H9 (cell line): ENCODE results near the gene PDE6H. TPM values are rescaled to one million over a fixed set of nuclear protein-coding genes. Genes with fewer than 3 reads are reported as not detected.

Experiments
- DNase-seq: peaks from one replicate; pipeline ENCODE4 v3.0.0-alpha.2; 2017
- H2AFZ ChIP-seq: one replicate; pipeline ENCODE4 v1.6.1; 2013; ENCODE audit warnings: mild to moderate bottlenecking, low read length, control low read depth, moderate library complexity
- H2AK5ac ChIP-seq: 2 replicates; pipeline ENCODE4 v1.6.1; 2013; ENCODE audit warnings: low read length, control low read depth, mixed read lengths; ENCODE audit not compliant: insufficient read length
- H2BK120ac ChIP-seq: one replicate; pipeline ENCODE4 v1.6.1; 2013; ENCODE audit warnings: low read depth, mild to moderate bottlenecking, low read length, control low read depth, inconsistent platforms; ENCODE audit not compliant: poor library complexity, severe bottlenecking
- H2BK12ac ChIP-seq: 2 replicates; pipeline ENCODE4 v1.6.1; 2013; ENCODE audit warnings: low read length, control low read depth, mixed read lengths, low read depth; ENCODE audit not compliant: insufficient read length
- H2BK15ac ChIP-seq: 2 replicates; pipeline ENCODE4 v1.6.1; 2013; ENCODE audit warnings: low read depth, low read length, control low read depth
- H2BK20ac ChIP-seq: one replicate; pipeline ENCODE4 v1.6.1; 2013; ENCODE audit warnings: low read depth, mild to moderate bottlenecking, low read length, control low read depth, inconsistent platforms; ENCODE audit not compliant: poor library complexity, severe bottlenecking
- H2BK5ac ChIP-seq: 2 replicates; pipeline ENCODE4 v1.6.1; 2013; ENCODE audit warnings: low read length, control low read depth, mixed read lengths; ENCODE audit not compliant: insufficient read length
- H3K14ac ChIP-seq: 2 replicates; pipeline ENCODE4 v1.6.1; 2013; ENCODE audit warnings: low read length, control low read depth; ENCODE audit not compliant: insufficient read depth
- H3K18ac ChIP-seq: 2 replicates; pipeline ENCODE4 v1.6.1; 2013; ENCODE audit warnings: low read depth, mild to moderate bottlenecking, mixed read lengths, low read length, control low read depth; ENCODE audit not compliant: insufficient read length
- H3K23ac ChIP-seq: 2 replicates; pipeline ENCODE4 v1.6.1; 2013; ENCODE audit warnings: low read length, control low read depth, mixed read lengths, low read depth; ENCODE audit not compliant: insufficient read length
- H3K23me2 ChIP-seq: 2 replicates; pipeline ENCODE4 v1.6.1; 2013; ENCODE audit warnings: low read depth, mild to moderate bottlenecking, mixed read lengths, low read length, control low read depth; ENCODE audit not compliant: insufficient read length, poor library complexity, severe bottlenecking
- H3K27ac ChIP-seq: 2 replicates; pipeline ENCODE4 v1.5.1; 2013; ENCODE audit warnings: low read length, control low read depth, mixed read lengths, low read depth; ENCODE audit not compliant: insufficient read length
- H3K27me3 ChIP-seq: 2 replicates; pipeline ENCODE4 v1.6.1; 2013; ENCODE audit warnings: low read length, control low read depth, inconsistent platforms; ENCODE audit not compliant: insufficient read depth
- H3K4ac ChIP-seq: 2 replicates; pipeline ENCODE4 v1.6.1; 2013; ENCODE audit warnings: low read depth, mild to moderate bottlenecking, control low read depth, inconsistent platforms, low read length, moderate library complexity
- H3K4me1 ChIP-seq: 2 replicates; pipeline ENCODE4 v1.6.1; 2013; ENCODE audit warnings: low read length, control low read depth, inconsistent platforms; ENCODE audit not compliant: insufficient read depth
- H3K4me2 ChIP-seq: 2 replicates; pipeline ENCODE4 v1.6.1; 2013; ENCODE audit warnings: low read length, control low read depth, mixed read lengths; ENCODE audit not compliant: insufficient read length, insufficient read depth
- H3K56ac ChIP-seq: 2 replicates; pipeline ENCODE4 v1.6.1; 2013; ENCODE audit warnings: low read depth, mild to moderate bottlenecking, mixed read lengths, low read length, control low read depth; ENCODE audit not compliant: insufficient read length
- H3K79me1 ChIP-seq: 2 replicates; pipeline ENCODE4 v1.6.1; 2013; ENCODE audit warnings: low read depth, mild to moderate bottlenecking, moderate library complexity, low read length, control low read depth, inconsistent platforms; ENCODE audit not compliant: insufficient read depth, poor library complexity, severe bottlenecking
- H3K79me2 ChIP-seq: 2 replicates; pipeline ENCODE4 v1.6.1; 2013; ENCODE audit warnings: low read length, control low read depth, inconsistent platforms; ENCODE audit not compliant: insufficient read depth
- H3K9ac ChIP-seq: 2 replicates; pipeline ENCODE4 v1.6.1; 2013; ENCODE audit warnings: low read length, control low read depth, mixed read lengths; ENCODE audit not compliant: insufficient read length; ENCODE audit errors: extremely low read depth
- H3K9me3 ChIP-seq: one replicate; pipeline ENCODE4 v1.6.1; 2013; ENCODE audit warnings: low read depth, low read length, inconsistent platforms; ENCODE audit not compliant: control insufficient read depth
- H3T11ph ChIP-seq: one replicate; pipeline ENCODE4 v1.6.1; 2013; ENCODE audit warnings: mild to moderate bottlenecking, low read length, control low read depth, inconsistent platforms
- H4K20me1 ChIP-seq: one replicate; pipeline ENCODE4 v1.6.1; 2013; ENCODE audit not compliant: control insufficient read depth, insufficient read length, insufficient read depth
- H4K5ac ChIP-seq: 2 replicates; pipeline ENCODE4 v1.6.1; 2013; ENCODE audit warnings: low read depth, mild to moderate bottlenecking, mixed read lengths, low read length, control low read depth; ENCODE audit not compliant: insufficient read length
- H4K8ac ChIP-seq: replicated peaks from 2 replicates; pipeline ENCODE4 v1.6.1; 2013; ENCODE audit warnings: low read length, control low read depth, mixed read lengths, low read depth; ENCODE audit not compliant: insufficient read length
- H4K91ac ChIP-seq: 2 replicates; pipeline ENCODE4 v1.6.1; 2013; ENCODE audit warnings: low read depth, mild to moderate bottlenecking, moderate library complexity, mixed read lengths, low read length, control low read depth; ENCODE audit not compliant: insufficient read length
- H3K27ac Mint-ChIP-seq, 3 experiments: 2 replicates in 2 of 3; 3 replicates in 1 of 3; pipeline ENCODE4 v1.8.0; 2020 to 2021; ENCODE audit warnings: mixed read lengths in 3 of 3, mild to moderate bottlenecking in 1 of 3, moderate library complexity in 1 of 3
- H3K27me3 Mint-ChIP-seq: 2 replicates; pipeline ENCODE4 v1.8.0; 2021; ENCODE audit warnings: low read depth, mild to moderate bottlenecking, moderate library complexity, mixed read lengths
- H3K36me3 Mint-ChIP-seq, 3 experiments: 2 replicates in 2 of 3; 3 replicates in 1 of 3; pipeline ENCODE4 v1.8.0; 2020 to 2021; ENCODE audit warnings: low read depth in 3 of 3, mixed read lengths in 3 of 3; ENCODE audit not compliant: insufficient read depth in 1 of 3
- H3K4me1 Mint-ChIP-seq, 2 experiments: 2 replicates each; pipeline ENCODE4 v1.8.0; 2020; ENCODE audit warnings: mixed read lengths in 2 of 2
- H3K4me3 Mint-ChIP-seq, 2 experiments: 2 replicates in 1 of 2; 3 replicates in 1 of 2; pipeline ENCODE4 v1.8.0; 2020 to 2021; ENCODE audit warnings: mild to moderate bottlenecking in 2 of 2, mixed read lengths in 2 of 2, moderate library complexity in 1 of 2
- H3K9me3 Mint-ChIP-seq, 2 experiments: 2 replicates in 1 of 2; 3 replicates in 1 of 2; pipeline ENCODE4 v1.8.0; 2020; ENCODE audit warnings: mild to moderate bottlenecking in 2 of 2, mixed read lengths in 2 of 2, moderate library complexity in 1 of 2
- WGBS: extraction: QIAGEN DNeasy Blood & Tissue Kit; methylation state at CpG from one replicate; pipeline ENCODE4 v1.1.7; 2013; ENCODE audit warnings: missing lambda C conversion rate, low lambda C conversion rate, mixed read lengths; ENCODE audit not compliant: insufficient read length; ENCODE audit errors: extremely low coverage; 5-methylcytosine and 5-hydroxymethylcytosine counted together
- total RNA-seq: library from RNA; stranded (reverse); gene quantifications from 2 replicates; pipeline ENCODE4 v1.2.1, GENCODE V29; 2021
- TF ChIP-seq, protein P1 (sequence below): fragments of 200-600 bp; sonication (generic); conservative IDR thresholded peaks from 3 replicates; pipeline ENCODE4 v1.8.0; 2021; ENCODE audit warnings: antibody characterized with exemption, mild to moderate bottlenecking

The PDE6H gene
- total RNA-seq, 1 experiment from 2014 or later = not detected

DNA sequence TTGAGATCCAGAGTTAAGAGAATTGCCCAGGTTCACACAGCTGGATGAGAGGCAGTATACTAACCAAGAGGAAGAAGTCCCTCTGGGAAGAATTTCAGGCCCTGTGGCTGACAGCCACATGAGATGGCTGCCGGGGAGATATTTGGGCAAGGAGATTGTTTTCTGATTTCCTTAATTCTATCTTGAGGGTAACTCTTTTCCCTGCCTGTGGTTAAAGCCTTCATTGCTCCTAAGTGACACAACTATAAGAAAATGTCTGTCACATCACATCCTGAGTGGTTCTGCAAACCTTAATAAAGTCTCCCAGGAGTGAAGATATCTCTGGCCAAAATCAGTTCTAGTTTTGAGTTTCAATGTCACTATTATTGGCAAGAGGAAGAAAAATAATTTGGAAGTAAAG, 21.0 kb upstream of the PDE6H start:
- H3K4ac ChIP-seq = no peak overlapping the region
- H3K18ac ChIP-seq = no peak overlapping the region
- no peaks in the 10 kb centered on the region for H3K9me3 Mint-ChIP-seq
- no peaks in the 10 kb centered on the region for H3K9me3 ChIP-seq
- no peak overlapping the region for H2AK5ac ChIP-seq
- H3K56ac ChIP-seq = no peak overlapping the region
- H3K27ac ChIP-seq = no peak overlapping the region
- no peak overlapping the region for H4K8ac ChIP-seq
- H4K91ac ChIP-seq = no peak overlapping the region
- no peak overlapping the region for H3K23ac ChIP-seq
- no peak for DNase-seq
- no peak overlapping the region for H3K14ac ChIP-seq
- H2BK20ac ChIP-seq = no peak overlapping the region
- H4K20me1 ChIP-seq = no peaks in the 10 kb centered on the region
- no peak overlapping the region for H3K4me3 Mint-ChIP-seq
- no peaks in the 10 kb centered on the region for H3K79me1 ChIP-seq
- no peak overlapping the region for H2BK5ac ChIP-seq
- peaks cover 10 to 11% of the 10 kb centered on the region in 2 experiments for H3K4me1 Mint-ChIP-seq
- H2BK15ac ChIP-seq = no peak overlapping the region
- no CpG with 5 or more reads among the region's 1 CpG for WGBS
- H3K23me2 ChIP-seq = no peaks in the 10 kb centered on the region
- no peaks in the 10 kb centered on the region for H3K27me3 ChIP-seq
- no peak overlapping the region for H2AFZ ChIP-seq
- no peak overlapping the region for H3K4me2 ChIP-seq
- no peak overlapping the region for H2BK12ac ChIP-seq
- H4K5ac ChIP-seq = no peak overlapping the region
- TF ChIP-seq, protein P1, sequence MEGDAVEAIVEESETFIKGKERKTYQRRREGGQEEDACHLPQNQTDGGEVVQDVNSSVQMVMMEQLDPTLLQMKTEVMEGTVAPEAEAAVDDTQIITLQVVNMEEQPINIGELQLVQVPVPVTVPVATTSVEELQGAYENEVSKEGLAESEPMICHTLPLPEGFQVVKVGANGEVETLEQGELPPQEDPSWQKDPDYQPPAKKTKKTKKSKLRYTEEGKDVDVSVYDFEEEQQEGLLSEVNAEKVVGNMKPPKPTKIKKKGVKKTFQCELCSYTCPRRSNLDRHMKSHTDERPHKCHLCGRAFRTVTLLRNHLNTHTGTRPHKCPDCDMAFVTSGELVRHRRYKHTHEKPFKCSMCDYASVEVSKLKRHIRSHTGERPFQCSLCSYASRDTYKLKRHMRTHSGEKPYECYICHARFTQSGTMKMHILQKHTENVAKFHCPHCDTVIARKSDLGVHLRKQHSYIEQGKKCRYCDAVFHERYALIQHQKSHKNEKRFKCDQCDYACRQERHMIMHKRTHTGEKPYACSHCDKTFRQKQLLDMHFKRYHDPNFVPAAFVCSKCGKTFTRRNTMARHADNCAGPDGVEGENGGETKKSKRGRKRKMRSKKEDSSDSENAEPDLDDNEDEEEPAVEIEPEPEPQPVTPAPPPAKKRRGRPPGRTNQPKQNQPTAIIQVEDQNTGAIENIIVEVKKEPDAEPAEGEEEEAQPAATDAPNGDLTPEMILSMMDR = no peak
- no peaks in the 10 kb centered on the region; the same call in 1 of the 2 replicates for H3K27me3 Mint-ChIP-seq
- no peaks in the 10 kb centered on the region for H3K36me3 Mint-ChIP-seq
- no peaks in the 10 kb centered on the region for H3K79me2 ChIP-seq
- no peak overlapping the region for H3T11ph ChIP-seq
- H3K27ac Mint-ChIP-seq = no peak overlapping the region
- H3K9ac ChIP-seq = no peak overlapping the region
- H3K4me1 ChIP-seq = peaks cover 12% of the 10 kb centered on the region; the same call in 1 of the 2 replicates
- no peak overlapping the region for H2BK120ac ChIP-seq
